PC-9 (cell line): ENCODE measurements around the gene PCDHGA12. TPM values are rescaled to one million over a fixed set of nuclear protein-coding genes. Genes with fewer than 3 reads are reported as not detected.

Source experiments
- Bru-seq: library from RNA; stranded (reverse); fragments of 400-500 nt; gene quantifications from one replicate; lab custom pipeline; 2021; lab: Mats Ljungman, UMichigan
- BruChase-seq, 2 experiments: library from RNA; stranded (reverse); fragments of 400-500 nt; gene quantifications; one replicate each; lab custom pipeline; 2021; lab: Mats Ljungman, UMichigan
- BruUV-seq: library from RNA; stranded (reverse); fragments of 400-500 nt; replicated peaks from 2 replicates; lab custom pipeline; 2021; lab: Mats Ljungman, UMichigan
- CTCF ChIA-PET: fragments of 300-600 bp; sonication (Branson Sonifier 250); formaldehyde crosslinking; loops from one replicate; lab custom pipeline; 2022; ENCODE audit warnings: antibody characterized with exemption; lab: Charles Lee
- POLR2A ChIA-PET: fragments of 300-600 bp; sonication (Branson Sonifier 250); formaldehyde crosslinking; loops from one replicate; lab custom pipeline; 2022; ENCODE audit warnings: antibody characterized with exemption; ENCODE audit not compliant: unreplicated experiment; lab: Charles Lee
- DNase-seq, 2 experiments: peaks; one replicate each; pipeline versions ENCODE4 v3.0.0 to v3.0.0-alpha.2; 2015 to 2022; ENCODE audit warnings: mixed read lengths in 1 of 2
- H2AFZ ChIP-seq: fragments of 200-600 bp; sonication (generic); 2 replicates; pipeline ENCODE4 v1.8.1; 2017; ENCODE audit warnings: antibody characterized with exemption
- H3F3A ChIP-seq: fragments of 200-600 bp; sonication (generic); 2 replicates; pipeline ENCODE4 v1.8.1; 2017; ENCODE audit warnings: antibody characterized with exemption, mild to moderate bottlenecking, low read depth; ENCODE audit not compliant: insufficient read depth
- H3K27ac ChIP-seq: fragments of 200-600 bp; sonication (generic); 2 replicates; pipeline ENCODE4 v1.6.1; 2016; ENCODE audit warnings: mixed run types
- H3K27me3 ChIP-seq: fragments of 200-600 bp; sonication (generic); 2 replicates; pipeline ENCODE4 v1.6.1; 2016; ENCODE audit warnings: low read depth, mixed run types; ENCODE audit not compliant: insufficient read depth
- H3K36me3 ChIP-seq: fragments of 200-600 bp; sonication (generic); 2 replicates; pipeline ENCODE4 v1.6.1; 2016; ENCODE audit warnings: low read depth, mixed run types
- H3K4me1 ChIP-seq: fragments of 200-600 bp; sonication (generic); replicated peaks from 2 replicates; pipeline ENCODE4 v1.6.1; 2016; ENCODE audit warnings: mixed run types; ENCODE audit not compliant: insufficient read depth
- H3K4me2 ChIP-seq: fragments of 200-600 bp; sonication (generic); 2 replicates; pipeline ENCODE4 v1.6.1; 2017; ENCODE audit warnings: mixed run types
- H3K4me3 ChIP-seq: fragments of 200-600 bp; sonication (generic); 2 replicates; pipeline ENCODE4 v1.6.1; 2016; ENCODE audit warnings: mixed run types
- H3K79me2 ChIP-seq: fragments of 200-600 bp; sonication (generic); 2 replicates; pipeline ENCODE4 v1.6.1; 2017; ENCODE audit warnings: low read depth, mixed run types
- H3K9me2 ChIP-seq: fragments of 200-600 bp; sonication (generic); 2 replicates; pipeline ENCODE4 v1.8.1; 2017; ENCODE audit warnings: mild to moderate bottlenecking; ENCODE audit not compliant: insufficient read depth
- H3K9me3 ChIP-seq: fragments of 200-600 bp; sonication (generic); 2 replicates; pipeline ENCODE4 v1.8.1; 2016; ENCODE audit warnings: low read depth; ENCODE audit not compliant: insufficient read depth
- H4K20me1 ChIP-seq: fragments of 200-600 bp; sonication (generic); 2 replicates; pipeline ENCODE4 v1.8.1; 2017; ENCODE audit not compliant: insufficient read depth
- EZH2 ChIP-seq: fragments of 200-600 bp; sonication (generic); IDR thresholded peaks from 2 replicates; pipeline ENCODE4 v1.8.0; 2017; ENCODE audit warnings: antibody characterized with exemption, low read depth
- intact Hi-C: fragments of 100-400 bp; cut with micrococcal nuclease; formaldehyde crosslinking; loops from one replicate; pipeline ENCODE4 v1.10.0; 2022; ENCODE audit not compliant: unreplicated experiment
- long read RNA-seq: library from polyadenylated mRNA; stranded (forward); transcript quantifications from one replicate; pipeline ENCODE4 v2.0.0, GENCODE V29; 2022
- total RNA-seq: library from RNA; stranded (reverse); gene quantifications from 2 replicates; pipeline ENCODE4 v1.2.3, GENCODE V29; 2021
- TF ChIP-seq, protein P1 (sequence below): fragments of 200-600 bp; sonication (generic); conservative IDR thresholded peaks from 2 replicates; pipeline ENCODE4 v1.6.1; 2017; ENCODE audit warnings: mixed run types, antibody characterized with exemption, mild to moderate bottlenecking, moderate library complexity

The PCDHGA12 gene
- not detected in 2 replicates for total RNA-seq
- Bru-seq, nascent RNA = percentile 14 among the genes with signal in this experiment
- BruChase-seq, experiment 1, labeled RNA remaining after a 2-hour chase = percentile 13 among the genes with signal in this experiment
- BruChase-seq, experiment 2, labeled RNA remaining after a 6-hour chase = not detected
- long read RNA-seq = 0 reads

GRCh38 chr5:141430332-141431113 is at the start of gene PCDHGA12:
PCDHGA12 (plus strand) TSS chr5:141430507; CDS start chr5:141430760, 253 bp downstream.
- no peak within 1 kb of the TSS for H2AFZ ChIP-seq
- H3K9me2 ChIP-seq = no peaks in the 10 kb centered on the region
- H3K27ac ChIP-seq = no peak within 1 kb of the TSS
- TF ChIP-seq EZH2 = no peak
- TF ChIP-seq, protein P1, sequence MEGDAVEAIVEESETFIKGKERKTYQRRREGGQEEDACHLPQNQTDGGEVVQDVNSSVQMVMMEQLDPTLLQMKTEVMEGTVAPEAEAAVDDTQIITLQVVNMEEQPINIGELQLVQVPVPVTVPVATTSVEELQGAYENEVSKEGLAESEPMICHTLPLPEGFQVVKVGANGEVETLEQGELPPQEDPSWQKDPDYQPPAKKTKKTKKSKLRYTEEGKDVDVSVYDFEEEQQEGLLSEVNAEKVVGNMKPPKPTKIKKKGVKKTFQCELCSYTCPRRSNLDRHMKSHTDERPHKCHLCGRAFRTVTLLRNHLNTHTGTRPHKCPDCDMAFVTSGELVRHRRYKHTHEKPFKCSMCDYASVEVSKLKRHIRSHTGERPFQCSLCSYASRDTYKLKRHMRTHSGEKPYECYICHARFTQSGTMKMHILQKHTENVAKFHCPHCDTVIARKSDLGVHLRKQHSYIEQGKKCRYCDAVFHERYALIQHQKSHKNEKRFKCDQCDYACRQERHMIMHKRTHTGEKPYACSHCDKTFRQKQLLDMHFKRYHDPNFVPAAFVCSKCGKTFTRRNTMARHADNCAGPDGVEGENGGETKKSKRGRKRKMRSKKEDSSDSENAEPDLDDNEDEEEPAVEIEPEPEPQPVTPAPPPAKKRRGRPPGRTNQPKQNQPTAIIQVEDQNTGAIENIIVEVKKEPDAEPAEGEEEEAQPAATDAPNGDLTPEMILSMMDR = no peak
- no peaks in the 10 kb centered on the region for H4K20me1 ChIP-seq
- no peaks in the 10 kb centered on the region for H3F3A ChIP-seq
- BruUV-seq = no TSS peak
- H3K79me2 ChIP-seq = no peaks in the 10 kb centered on the region
- DNase-seq = peak in 1 of 2 experiments; percentile 9
- intact Hi-C loops = no loop called here
- CTCF ChIA-PET = interaction anchor here (0.6 to 1.0 kb wide), 5 partner anchors 45 to 312 kb away, joined by 3 to 6 read pairs (median 4); no protein-coding TSS in a partner anchor
- no peak within 1 kb of the TSS for H3K4me3 ChIP-seq
- H3K27me3 ChIP-seq = peaks cover 28% of the 10 kb centered on the region
- no peaks in the 10 kb centered on the region for H3K4me1 ChIP-seq
- H3K4me2 ChIP-seq = no peak within 1 kb of the TSS
- H3K9me3 ChIP-seq = 0 out of 2 replicates have a peak, but pooled peaks cover 3% of the 10 kb centered on the region
- POLR2A ChIA-PET = interaction anchor here (0.6 kb wide), 1 partner anchor 43 kb away, joined by 3 read pairs; no protein-coding TSS in a partner anchor
- no peaks in the 10 kb centered on the region for H3K36me3 ChIP-seq

DNA sequence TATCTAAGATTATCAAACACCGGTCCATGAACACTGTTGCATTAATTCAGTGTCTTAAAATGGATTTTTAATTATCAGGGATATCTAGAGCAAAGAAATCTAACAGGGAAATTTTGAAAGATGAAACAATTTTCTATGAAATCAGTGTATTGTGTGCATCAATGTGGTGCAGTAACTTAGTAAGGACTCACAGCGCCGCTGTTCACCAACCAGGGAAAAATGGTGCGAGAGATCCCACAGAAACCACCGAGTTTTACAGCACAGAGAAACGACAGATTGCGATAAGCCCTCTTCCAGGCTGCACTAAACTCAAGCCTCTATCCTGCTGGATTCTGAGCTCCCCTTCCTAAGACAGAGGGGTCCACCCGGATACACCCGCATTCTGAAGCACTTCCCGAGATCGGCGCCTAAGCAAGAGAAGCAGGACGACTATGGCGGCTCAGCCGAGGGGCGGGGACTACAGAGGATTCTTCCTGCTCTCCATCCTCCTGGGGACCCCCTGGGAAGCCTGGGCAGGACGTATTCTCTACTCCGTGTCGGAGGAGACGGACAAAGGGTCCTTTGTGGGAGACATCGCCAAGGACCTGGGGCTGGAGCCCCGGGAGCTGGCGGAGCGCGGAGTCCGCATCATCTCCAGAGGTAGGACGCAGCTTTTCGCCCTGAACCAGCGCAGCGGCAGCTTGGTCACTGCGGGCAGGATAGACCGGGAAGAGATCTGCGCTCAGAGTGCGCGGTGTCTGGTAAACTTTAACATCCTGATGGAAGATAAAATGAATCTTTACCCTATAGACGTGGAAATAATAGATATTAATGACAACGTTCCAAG is 47.6 kb upstream of the PCDHGA12 start, which contains the start of gene PCDHGA7:
Gene PCDHGA7 (plus strand): TSS at position 274 of the 826 bp plus-strand sequence. CDS start 158 bp downstream, at position 432.
- no peak within 1 kb of the TSS for H2AFZ ChIP-seq
- DNase-seq = no peak
- H3K9me2 ChIP-seq = no peaks in the 10 kb centered on the region
- no peaks in the 10 kb centered on the region for H3K79me2 ChIP-seq
- no peak within 1 kb of the TSS for H3K4me3 ChIP-seq
- H3K4me1 ChIP-seq = no peaks in the 10 kb centered on the region
- ChIA-PET POLR2A (no interaction called here), CTCF (no interaction called here)
- BruUV-seq = no TSS peak
- H3K36me3 ChIP-seq = no peaks in the 10 kb centered on the region
- H3K27me3 ChIP-seq = peaks cover 49% of the 10 kb centered on the region
- no peak within 1 kb of the TSS for H3K4me2 ChIP-seq
- H4K20me1 ChIP-seq = no peaks in the 10 kb centered on the region
- H3F3A ChIP-seq = no peaks in the 10 kb centered on the region
- no peak within 1 kb of the TSS for H3K27ac ChIP-seq
- no peak for TF ChIP-seq EZH2
- TF ChIP-seq, protein P1 = no peak
- no peaks in the 10 kb centered on the region for H3K9me3 ChIP-seq
- intact Hi-C loops = no loop called here

GRCh38 chr5:141383345-141383744 is 47.0 kb upstream of the PCDHGA12 start:
- CTCF ChIA-PET = no interaction called here

More at GRCh38 chr5:141383345-141383744, 47.0 kb upstream of the PCDHGA12 start:
- no peaks in the 10 kb centered on the region for H3K4me1 ChIP-seq
- H2AFZ ChIP-seq = no peak overlapping the region
- H3F3A ChIP-seq = no peaks in the 10 kb centered on the region
- H3K27me3 ChIP-seq = peaks cover 51% of the 10 kb centered on the region
- no peak for DNase-seq
- no TSS peak for BruUV-seq
- TF ChIP-seq, protein P1 = no peak
- TF ChIP-seq EZH2 = no peak
- no peaks in the 10 kb centered on the region for H3K9me2 ChIP-seq
- intact Hi-C loops = no loop called here
- H3K27ac ChIP-seq = no peak overlapping the region
- no peaks in the 10 kb centered on the region for H3K36me3 ChIP-seq
- H4K20me1 ChIP-seq = no peaks in the 10 kb centered on the region
- no peak overlapping the region for H3K4me2 ChIP-seq
- no peak overlapping the region for H3K4me3 ChIP-seq
- no peaks in the 10 kb centered on the region for H3K9me3 ChIP-seq
- no peaks in the 10 kb centered on the region for H3K79me2 ChIP-seq
- POLR2A ChIA-PET = interaction anchor here (0.6 kb wide), 1 partner anchor 135 kb away, joined by 3 read pairs; no protein-coding TSS in a partner anchor
